IMR-90 (cell line): ENCODE results near the gene ZNF688. TPM values are rescaled to one million over a fixed set of nuclear protein-coding genes. Genes with fewer than 3 reads are reported as not detected.

Experiments used
- ATAC-seq: fragments of 200-7000 bp; cut with Tn5 transposase; 2 replicates; pipeline ENCODE4 v1.9.1; 2020; ENCODE audit warnings: low read depth, mild to moderate bottlenecking, moderate library complexity
- BruUV-seq: library from RNA; stranded (reverse); fragments of 400-500 nt; replicated peaks from 2 replicates; lab custom pipeline; 2021; lab: Mats Ljungman, UMichigan
- CTCF ChIA-PET: fragments of 300-600 bp; formaldehyde crosslinking; extraction: SDS; loops from one replicate; lab custom pipeline; 2021; ENCODE audit warnings: antibody characterized with exemption; lab: Yijun Ruan, JAX
- POLR2A ChIA-PET: fragments of 300-600 bp; sonication (Branson Sonifier 250); formaldehyde crosslinking; loops from one replicate; lab custom pipeline; 2022; ENCODE audit warnings: antibody characterized with exemption; ENCODE audit not compliant: unreplicated experiment; lab: Charles Lee
- DNase-seq: peaks from one replicate; pipeline ENCODE4 v3.0.0; 2013
- H2AFZ ChIP-seq: replicated peaks from 2 replicates; pipeline ENCODE3; 2013; ENCODE audit warnings: low read length, mild to moderate bottlenecking; ENCODE audit not compliant: poor library complexity
- H2AK5ac ChIP-seq: 2 replicates; pipeline ENCODE4 v1.6.1; 2013; ENCODE audit warnings: low read depth, low read length, inconsistent platforms
- H2AK9ac ChIP-seq: replicated peaks from 2 replicates; pipeline ENCODE3; 2013; ENCODE audit warnings: mild to moderate bottlenecking, low read depth, low read length, moderate library complexity; ENCODE audit not compliant: poor library complexity
- H2BK120ac ChIP-seq: 2 replicates; pipeline ENCODE4 v1.6.1; 2013; ENCODE audit warnings: low read depth, low read length, inconsistent platforms
- H2BK15ac ChIP-seq: 3 replicates; pipeline ENCODE4 v1.6.1; 2013; ENCODE audit warnings: low read depth, low read length, inconsistent platforms
- H2BK20ac ChIP-seq: 2 replicates; pipeline ENCODE4 v1.6.1; 2013; ENCODE audit warnings: low read depth, mild to moderate bottlenecking, inconsistent platforms, low read length, moderate library complexity
- H2BK5ac ChIP-seq: 2 replicates; pipeline ENCODE4 v1.6.1; 2013; ENCODE audit warnings: mild to moderate bottlenecking, low read depth, low read length, inconsistent platforms; ENCODE audit not compliant: poor library complexity, severe bottlenecking
- H3K14ac ChIP-seq: replicated peaks from 2 replicates; pipeline ENCODE4 v1.6.1; 2013; ENCODE audit warnings: low read depth, low read length, inconsistent platforms
- H3K18ac ChIP-seq: 2 replicates; pipeline ENCODE4 v1.6.1; 2013; ENCODE audit warnings: low read depth, low read length, control low read depth
- H3K23ac ChIP-seq: 2 replicates; pipeline ENCODE4 v1.6.1; 2013; ENCODE audit warnings: low read depth, low read length, inconsistent platforms
- H3K27ac ChIP-seq: 2 replicates; pipeline ENCODE4 v1.5.1; 2013; ENCODE audit warnings: mild to moderate bottlenecking, control low read depth, low read length; ENCODE audit not compliant: insufficient read depth
- H3K27me3 ChIP-seq: 2 replicates; pipeline ENCODE4 v1.6.1; 2013; ENCODE audit warnings: low read length; ENCODE audit not compliant: control insufficient read depth, insufficient read depth
- H3K36me3 ChIP-seq: 2 replicates; pipeline ENCODE4 v1.6.1; 2013; ENCODE audit warnings: low read length, mixed read lengths; ENCODE audit not compliant: control insufficient read depth, insufficient read depth
- H3K4ac ChIP-seq: 2 replicates; pipeline ENCODE4 v1.6.1; 2013; ENCODE audit warnings: low read depth, low read length, inconsistent platforms
- H3K4me1 ChIP-seq: 2 replicates; pipeline ENCODE4 v1.6.1; 2013; ENCODE audit warnings: low read length, mixed read lengths; ENCODE audit not compliant: control insufficient read depth, insufficient read depth
- H3K4me2 ChIP-seq: 2 replicates; pipeline ENCODE4 v1.6.1; 2013; ENCODE audit warnings: low read depth, mild to moderate bottlenecking, control low read depth, low read length, moderate library complexity
- H3K4me3 ChIP-seq: 2 replicates; pipeline ENCODE4 v1.5.1; 2013; ENCODE audit warnings: low read depth, mild to moderate bottlenecking, control low read depth, low read length, moderate library complexity; ENCODE audit not compliant: insufficient read depth
- H3K56ac ChIP-seq: 2 replicates; pipeline ENCODE4 v1.6.1; 2013; ENCODE audit warnings: low read length, inconsistent platforms; ENCODE audit not compliant: insufficient read depth; ENCODE audit errors: extremely low read depth
- H3K79me1 ChIP-seq, 2 experiments: 2 replicates each; pipeline ENCODE4 v1.6.1; 2013; ENCODE audit warnings: low read length in 2 of 2, inconsistent platforms in 1 of 2, low read depth in 1 of 2
- H3K9ac ChIP-seq: 2 replicates; pipeline ENCODE4 v1.6.1; 2013; ENCODE audit warnings: low read depth, low read length, control low read depth
- H3K9me1 ChIP-seq: 2 replicates; pipeline ENCODE4 v1.6.1; 2013; ENCODE audit warnings: low read length, inconsistent platforms; ENCODE audit not compliant: insufficient read depth
- H3K9me3 ChIP-seq: 2 replicates; pipeline ENCODE4 v1.6.1; 2013; ENCODE audit warnings: low read length; ENCODE audit not compliant: control insufficient read depth, insufficient read depth
- H4K20me1 ChIP-seq: 2 replicates; pipeline ENCODE4 v1.6.1; 2013; ENCODE audit warnings: low read length, inconsistent platforms; ENCODE audit not compliant: insufficient read depth
- H4K5ac ChIP-seq: 2 replicates; pipeline ENCODE4 v1.6.1; 2013; ENCODE audit warnings: mild to moderate bottlenecking, low read depth, low read length, control low read depth
- H4K8ac ChIP-seq, 2 experiments: 2 replicates each; pipeline ENCODE4 v1.6.1; 2013; ENCODE audit warnings: low read depth in 2 of 2, low read length in 2 of 2, control low read depth in 1 of 2, inconsistent platforms in 1 of 2
- H4K91ac ChIP-seq: 2 replicates; pipeline ENCODE4 v1.6.1; 2013; ENCODE audit warnings: low read depth, low read length, inconsistent platforms; ENCODE audit not compliant: insufficient read depth
- BHLHE40 ChIP-seq: fragments of 150-350 bp; IDR thresholded peaks from 2 replicates; pipeline ENCODE4 v1.6.1; 2016; ENCODE audit warnings: mild to moderate bottlenecking, low read depth, low read length
- CEBPB ChIP-seq: IDR thresholded peaks from 2 replicates; pipeline ENCODE4 v1.6.1; 2012; ENCODE audit warnings: low read depth, low read length, improper control_type of control experiment
- CHD1 ChIP-seq: IDR thresholded peaks from 2 replicates; pipeline ENCODE4 v1.6.1; 2012; ENCODE audit warnings: low read depth, low read length, improper control_type of control experiment
- FOS ChIP-seq: fragments of 150-350 bp; IDR thresholded peaks from 2 replicates; pipeline ENCODE4 v1.6.1; 2016; ENCODE audit warnings: low read depth, low read length
- MAFK ChIP-seq: IDR thresholded peaks from 2 replicates; pipeline ENCODE4 v1.6.1; 2012; ENCODE audit warnings: low read depth, low read length, improper control_type of control experiment
- MAZ ChIP-seq: IDR thresholded peaks from 2 replicates; pipeline ENCODE4 v1.6.1; 2012; ENCODE audit warnings: low read depth, mild to moderate bottlenecking, low read length, improper control_type of control experiment, moderate library complexity, borderline replicate concordance
- MXI1 ChIP-seq: IDR thresholded peaks from 2 replicates; pipeline ENCODE4 v1.6.1; 2012; ENCODE audit warnings: low read depth, mild to moderate bottlenecking, low read length, moderate library complexity, borderline replicate concordance
- NFE2L2 ChIP-seq: fragments of 150-350 bp; IDR thresholded peaks from 2 replicates; pipeline ENCODE4 v1.6.1; 2016; ENCODE audit warnings: low read depth, mild to moderate bottlenecking, low read length
- POLR2A ChIP-seq: IDR thresholded peaks from 2 replicates; pipeline ENCODE4 v1.6.1; 2012; ENCODE audit warnings: mild to moderate bottlenecking, low read depth, low read length
- RAD21 ChIP-seq: IDR thresholded peaks from 2 replicates; pipeline ENCODE4 v1.6.1; 2012; ENCODE audit warnings: low read length, improper control_type of control experiment
- RCOR1 ChIP-seq: IDR thresholded peaks from 2 replicates; pipeline ENCODE4 v1.6.1; 2012; ENCODE audit warnings: mild to moderate bottlenecking, low read length, improper control_type of control experiment; ENCODE audit not compliant: insufficient replicate concordance
- RFX5 ChIP-seq: IDR thresholded peaks from 2 replicates; pipeline ENCODE4 v1.8.0; 2012; ENCODE audit warnings: low read depth, mild to moderate bottlenecking, low read length, moderate library complexity
- SMC3 ChIP-seq: fragments of 150-350 bp; IDR thresholded peaks from 2 replicates; pipeline ENCODE4 v1.6.1; 2016; ENCODE audit warnings: low read depth, mild to moderate bottlenecking, antibody characterized with exemption, low read length, moderate library complexity
- WGBS, 2 experiments: methylation state at CpG; one replicate each; pipeline versions ENCODE4 v1.1.5 to v1.1.7; 2013; ENCODE audit warnings: missing lambda C conversion rate in 2 of 2; ENCODE audit not compliant: insufficient read length in 1 of 2; ENCODE audit errors: extremely low coverage in 2 of 2; 5-methylcytosine and 5-hydroxymethylcytosine counted together
- dilution Hi-C: fragments of 300-500 bp; cut with HindIII; formaldehyde crosslinking; loops from one replicate; pipeline ENCODE4 v1.14.3; 2018; ENCODE audit warnings: low sequenced_read_pairs; ENCODE audit not compliant: unreplicated experiment
- in situ Hi-C: fragments of 300-500 bp; cut with MboI; formaldehyde crosslinking; loops from 3 replicates; pipeline ENCODE4 v1.14.3; 2019; ENCODE audit warnings: low sequenced_read_pairs, inconsistent platforms, mixed read lengths
- intact Hi-C: fragments of 100-400 bp; cut with micrococcal nuclease; formaldehyde crosslinking; loops from 2 replicates; pipeline ENCODE4 v1.10.0; 2022
- polyA plus RNA-seq, 3 experiments: library from polyadenylated mRNA; depleted of rRNA; stranded (reverse); fragments of >200 nt; gene quantifications; 2 replicates each; pipeline ENCODE4 v1.2.3, GENCODE V29; 2012; ENCODE audit warnings: low replicate concordance in 1 of 3
- total RNA-seq: library from RNA; depleted of rRNA; stranded (reverse); fragments of >200 nt; gene quantifications from 2 replicates; pipeline ENCODE4 v1.2.3, GENCODE V29; 2012
- TF ChIP-seq, protein P1 (sequence below): fragments of 150-350 bp; IDR thresholded peaks from 2 replicates; pipeline ENCODE4 v1.6.1; 2017; ENCODE audit warnings: mild to moderate bottlenecking, antibody characterized with exemption, low read length, low read depth
- TF ChIP-seq, protein P2 (sequence below): conservative IDR thresholded peaks from 2 replicates; pipeline ENCODE4 v1.5.1; 2012; ENCODE audit warnings: mild to moderate bottlenecking, low read depth, low read length, improper control_type of control experiment

The ZNF688 gene
- total and polyA plus RNA-seq, 2 of the 4 experiments (the other 2 are of a cell fraction), result 1.8 to 3.7 TPM

DNA sequence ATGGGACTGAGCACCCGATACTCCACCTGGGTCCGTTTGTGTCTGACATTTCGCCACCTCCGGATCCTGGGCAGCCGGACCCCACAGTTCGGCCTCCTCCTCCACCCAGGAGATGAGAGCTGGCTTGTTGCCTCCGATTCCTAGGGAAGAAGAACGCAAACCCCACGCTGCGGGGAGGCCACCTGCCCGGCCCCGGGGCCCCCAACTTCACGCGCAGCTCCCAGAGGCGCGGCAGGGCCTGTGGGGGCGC, 13.9 kb downstream of the ZNF688 start (continued):
- TF ChIP-seq, protein P1, sequence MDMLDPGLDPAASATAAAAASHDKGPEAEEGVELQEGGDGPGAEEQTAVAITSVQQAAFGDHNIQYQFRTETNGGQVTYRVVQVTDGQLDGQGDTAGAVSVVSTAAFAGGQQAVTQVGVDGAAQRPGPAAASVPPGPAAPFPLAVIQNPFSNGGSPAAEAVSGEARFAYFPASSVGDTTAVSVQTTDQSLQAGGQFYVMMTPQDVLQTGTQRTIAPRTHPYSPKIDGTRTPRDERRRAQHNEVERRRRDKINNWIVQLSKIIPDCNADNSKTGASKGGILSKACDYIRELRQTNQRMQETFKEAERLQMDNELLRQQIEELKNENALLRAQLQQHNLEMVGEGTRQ, result no peak
- no peak for TF ChIP-seq FOS
- TF ChIP-seq NFE2L2, result no peak
- no peak for TF ChIP-seq POLR2A
- no peak for TF ChIP-seq RAD21
- no peak for TF ChIP-seq MAFK
- TF ChIP-seq RFX5, result no peak
- TF ChIP-seq MXI1, result no peak

DNA sequence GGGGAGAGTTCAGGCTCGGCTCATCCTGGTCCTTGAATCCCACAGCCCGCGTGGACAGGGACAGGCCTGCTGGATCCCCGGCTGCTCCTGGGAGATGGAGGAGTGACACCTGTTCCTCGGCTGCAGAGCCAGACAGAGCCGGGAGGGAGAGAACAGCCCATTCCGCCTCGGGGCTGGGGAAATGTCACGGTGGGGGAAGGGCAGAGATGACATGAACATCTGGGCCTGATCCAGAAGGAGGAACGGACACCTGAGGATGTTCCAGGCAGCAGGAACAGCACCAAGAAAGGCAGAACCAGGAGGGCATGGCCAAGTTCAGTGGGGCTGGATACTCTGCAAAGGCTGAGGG, 15.4 kb downstream of the ZNF688 start:
- H3K27ac ChIP-seq, result no peak overlapping the region
- H2BK5ac ChIP-seq, result no peak overlapping the region
- dilution Hi-C loops (no loop called here), in situ Hi-C loops (no loop called here), intact Hi-C loops (no loop called here)
- H3K4me3 ChIP-seq, result no peak overlapping the region
- H4K8ac ChIP-seq, result no peak overlapping the region
- H2AFZ ChIP-seq, result no peak overlapping the region
- H4K5ac ChIP-seq, result no peak overlapping the region
- ATAC-seq (no peak), DNase-seq (no peak)
- no peak overlapping the region for H2BK15ac ChIP-seq
- H3K4me1 ChIP-seq, result no peaks in the 10 kb centered on the region
- BruUV-seq, result no TSS peak
- ChIA-PET POLR2A (no interaction called here), CTCF (no interaction called here)
- H3K56ac ChIP-seq, result no peak overlapping the region
- H3K23ac ChIP-seq, result no peak overlapping the region
- no peaks in the 10 kb centered on the region for H3K27me3 ChIP-seq
- H3K4me2 ChIP-seq, result no peak overlapping the region
- H2AK9ac ChIP-seq, result no peak overlapping the region
- H2BK120ac ChIP-seq, result no peak overlapping the region
- H4K91ac ChIP-seq, result no peak overlapping the region
- H2AK5ac ChIP-seq, result no peak overlapping the region
- TF ChIP-seq SMC3 (no peak), POLR2A (no peak), MAZ (no peak), RCOR1 (no peak), RFX5 (no peak), FOS (no peak), CHD1 (no peak), NFE2L2 (no peak), MXI1 (no peak), BHLHE40 (no peak), CEBPB (no peak), MAFK (no peak)
- TF ChIP-seq, protein P2, sequence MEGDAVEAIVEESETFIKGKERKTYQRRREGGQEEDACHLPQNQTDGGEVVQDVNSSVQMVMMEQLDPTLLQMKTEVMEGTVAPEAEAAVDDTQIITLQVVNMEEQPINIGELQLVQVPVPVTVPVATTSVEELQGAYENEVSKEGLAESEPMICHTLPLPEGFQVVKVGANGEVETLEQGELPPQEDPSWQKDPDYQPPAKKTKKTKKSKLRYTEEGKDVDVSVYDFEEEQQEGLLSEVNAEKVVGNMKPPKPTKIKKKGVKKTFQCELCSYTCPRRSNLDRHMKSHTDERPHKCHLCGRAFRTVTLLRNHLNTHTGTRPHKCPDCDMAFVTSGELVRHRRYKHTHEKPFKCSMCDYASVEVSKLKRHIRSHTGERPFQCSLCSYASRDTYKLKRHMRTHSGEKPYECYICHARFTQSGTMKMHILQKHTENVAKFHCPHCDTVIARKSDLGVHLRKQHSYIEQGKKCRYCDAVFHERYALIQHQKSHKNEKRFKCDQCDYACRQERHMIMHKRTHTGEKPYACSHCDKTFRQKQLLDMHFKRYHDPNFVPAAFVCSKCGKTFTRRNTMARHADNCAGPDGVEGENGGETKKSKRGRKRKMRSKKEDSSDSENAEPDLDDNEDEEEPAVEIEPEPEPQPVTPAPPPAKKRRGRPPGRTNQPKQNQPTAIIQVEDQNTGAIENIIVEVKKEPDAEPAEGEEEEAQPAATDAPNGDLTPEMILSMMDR, result no peak
- no peak overlapping the region for H3K9ac ChIP-seq
- 75% methylated on average over 4 of the region's 10 CpGs; no CpG with 5 or more reads in 1 of the 2 experiments for WGBS, 2 experiments
- no peaks in the 10 kb centered on the region; the same call in 1 of the 2 replicates for H4K20me1 ChIP-seq
- H3K4ac ChIP-seq, result no peak overlapping the region
- peaks cover 23% of the 10 kb centered on the region for H3K36me3 ChIP-seq
- H3K14ac ChIP-seq, result no peak overlapping the region
- H3K79me1 ChIP-seq, result peaks cover 16 to 43% of the 10 kb centered on the region in 2 experiments; a peak in 2 of 4 replicates
- H3K9me1 ChIP-seq, result peaks cover 4% of the 10 kb centered on the region; the same call in 1 of the 2 replicates
- no peaks in the 10 kb centered on the region for H3K9me3 ChIP-seq
- H3K18ac ChIP-seq, result no peak overlapping the region
- H2BK20ac ChIP-seq, result no peak overlapping the region
